RWPE2 (cell line): ENCODE measurements around the gene LRRC7.
"Not testable (repeated sequence)": the region's sequence is repeated elsewhere in the genome, so short reads cannot be mapped to it uniquely, and the experiment has no call there.

Source experiments
- ATAC-seq: fragments of 200-7000 bp; cut with Tn5 transposase; 3 replicates; pipeline ENCODE4 v1.9.1; 2021; ENCODE audit warnings: low read depth
- DNase-seq: peaks from one replicate; pipeline ENCODE4 v3.0.0-alpha.2; 2020; ENCODE audit warnings: low spot score
- H3K27ac ChIP-seq: fragments of 450-650 bp; 2 replicates; pipeline ENCODE4 v1.5.1; 2017; ENCODE audit warnings: mild to moderate bottlenecking; ENCODE audit not compliant: poor library complexity, severe bottlenecking
- H3K27me3 ChIP-seq: fragments of 250-450 bp; sonication (Bioruptor Pico); 2 replicates; pipeline ENCODE4 v1.5.1; 2021; ENCODE audit warnings: mild to moderate bottlenecking, moderate library complexity; ENCODE audit not compliant: insufficient read depth, poor library complexity, severe bottlenecking
- H3K36me3 ChIP-seq: fragments of 250-450 bp; sonication (Bioruptor Pico); 2 replicates; pipeline ENCODE4 v1.5.1; 2020; ENCODE audit warnings: low read depth, mild to moderate bottlenecking, moderate library complexity
- H3K4me1 ChIP-seq: fragments of 250-450 bp; sonication (Bioruptor Pico); 2 replicates; pipeline ENCODE4 v1.5.1; 2021; ENCODE audit warnings: mild to moderate bottlenecking, moderate library complexity; ENCODE audit not compliant: insufficient read depth, poor library complexity, severe bottlenecking
- H3K4me3 ChIP-seq: fragments of 250-450 bp; sonication (Bioruptor Pico); 2 replicates; pipeline ENCODE4 v1.5.1; 2021; ENCODE audit warnings: mild to moderate bottlenecking, moderate library complexity; ENCODE audit not compliant: severe bottlenecking
- H3K9me3 ChIP-seq: fragments of 250-450 bp; sonication (Bioruptor Pico); 2 replicates; pipeline ENCODE4 v1.5.1; 2021; ENCODE audit warnings: mild to moderate bottlenecking, moderate library complexity; ENCODE audit not compliant: severe bottlenecking
- CTCF ChIP-seq: fragments of 450-650 bp; IDR thresholded peaks from one replicate; pipeline ENCODE4 v1.5.1; 2017; ENCODE audit warnings: mild to moderate bottlenecking, moderate library complexity; ENCODE audit not compliant: poor library complexity, severe bottlenecking

LRRC7 gene

GRCh38 chr1:69871412-69871811 is 303.7 kb downstream of the LRRC7 start:
- H3K4me3 ChIP-seq = no peak overlapping the region
- no peak for ATAC-seq
- no peaks in the 10 kb centered on the region for H3K4me1 ChIP-seq
- H3K27me3 ChIP-seq = peaks cover 18% of the 10 kb centered on the region
- no peaks in the 10 kb centered on the region for H3K36me3 ChIP-seq
- no peaks in the 10 kb centered on the region for H3K9me3 ChIP-seq
- H3K27ac ChIP-seq = no peak overlapping the region
- no peak for DNase-seq
- no peak for TF ChIP-seq CTCF

GRCh38 chr1:69878338-69878737 is 310.6 kb downstream of the LRRC7 start:
- H3K27me3 ChIP-seq = peaks cover 18% of the 10 kb centered on the region
- ATAC-seq = no peak

GRCh38 chr1:69888016-69888415 is 320.3 kb downstream of the LRRC7 start:
- DNase-seq, H3K4me3 ChIP-seq, H3K9me3 ChIP-seq, H3K4me1 ChIP-seq, H3K36me3 ChIP-seq, H3K27ac ChIP-seq, H3K27me3 ChIP-seq, ATAC-seq: not testable (repeated sequence)

More at GRCh38 chr1:69878338-69878737, 310.6 kb downstream of the LRRC7 start:
- H3K9me3 ChIP-seq = no peaks in the 10 kb centered on the region
- H3K36me3 ChIP-seq = no peaks in the 10 kb centered on the region
- no peak for TF ChIP-seq CTCF
- no peak overlapping the region for H3K27ac ChIP-seq
- DNase-seq = no peak
- H3K4me3 ChIP-seq = no peak overlapping the region
- no peaks in the 10 kb centered on the region for H3K4me1 ChIP-seq

GRCh38 chr1:69888657-69889056 is 320.9 kb downstream of the LRRC7 start:
- H3K36me3 ChIP-seq = no peaks in the 10 kb centered on the region
- ATAC-seq (no peak), DNase-seq (no peak)
- no peak overlapping the region for H3K27ac ChIP-seq
- no peak for TF ChIP-seq CTCF
- no peak overlapping the region for H3K4me3 ChIP-seq
- H3K27me3 ChIP-seq = no peaks in the 10 kb centered on the region
- no peaks in the 10 kb centered on the region for H3K4me1 ChIP-seq
- H3K9me3 ChIP-seq = no peaks in the 10 kb centered on the region

- peaks cover 6% of the 10 kb centered on the region for H3K27me3 ChIP-seq
- H3K27ac ChIP-seq = no peak overlapping the region
Measured at GRCh38 chr1:69898403-69898947, 330.8 kb downstream of the LRRC7 start.

More at GRCh38 chr1:69898403-69898947, 330.8 kb downstream of the LRRC7 start:
- Histone ChIP-seq H3K36me3 (no peaks in the 10 kb centered on the region), H3K9me3 (no peaks in the 10 kb centered on the region), H3K4me3 (no peak overlapping the region), H3K4me1 (no peaks in the 10 kb centered on the region)
- ATAC-seq = no peak
- DNase-seq = no peak
- TF ChIP-seq CTCF = no peak
